HG03175 (cell line): Measurements from ENCODE around the gene XRCC5.

ENCODE experiments used
- ATAC-seq: cut with Tn5 transposase; IDR thresholded peaks from one replicate; pipeline ENCODE4 v1.9.1; 2021; ENCODE audit warnings: mild to moderate bottlenecking, moderate library complexity; ENCODE audit not compliant: unreplicated experiment

XRCC5 gene

GRCh38 chr2:216083464-216084281 is 25.5 kb upstream of the XRCC5 start:
- no peak for ATAC-seq

- no peak for ATAC-seq
These were observed 24.6 kb upstream of the XRCC5 start for GRCh38 chr2:216084547-216084946.

GRCh38 chr2:216086207-216086893 is 22.8 kb upstream of the XRCC5 start:
- no peak for ATAC-seq

GRCh38 chr2:216090369-216090786 is 18.8 kb upstream of the XRCC5 start:
- no peak for ATAC-seq

- ATAC-seq: no peak
These were observed 16.5 kb upstream of the XRCC5 start for GRCh38 chr2:216092646-216093045.

GRCh38 chr2:216094701-216095100 is 14.4 kb upstream of the XRCC5 start:
- ATAC-seq: no peak

GRCh38 chr2:216098421-216099334 is 10.5 kb upstream of the XRCC5 start:
- no peak for ATAC-seq

- no peak for ATAC-seq
These were observed 8.0 kb upstream of the XRCC5 start for GRCh38 chr2:216101109-216101508.

- no peak for ATAC-seq
These were observed 5.9 kb upstream of the XRCC5 start for GRCh38 chr2:216103213-216103612.

- no peak for ATAC-seq
These were observed 4.5 kb upstream of the XRCC5 start for GRCh38 chr2:216104691-216105090.

GRCh38 chr2:216107320-216107719 is 1.8 kb upstream of the XRCC5 start:
- no peak for ATAC-seq

GRCh38 chr2:216107760-216108159 is 1.4 kb upstream of the XRCC5 start:
- ATAC-seq: no peak

- no peak for ATAC-seq
These were observed 710 bp upstream of the XRCC5 start for GRCh38 chr2:216108310-216108966.

- ATAC-seq: peak; percentile 18
These were observed 940 bp downstream of the XRCC5 start for GRCh38 chr2:216109962-216110614.

- no peak for ATAC-seq
These were observed 1.5 kb downstream of the XRCC5 start for GRCh38 chr2:216110620-216111019.

- ATAC-seq: no peak
These were observed 2.0 kb downstream of the XRCC5 start for GRCh38 chr2:216111122-216111521.

GRCh38 chr2:216112926-216113325 is 3.8 kb downstream of the XRCC5 start:
- ATAC-seq: no peak

- ATAC-seq: peak; percentile 77
These were observed 4.4 kb downstream of the XRCC5 start for GRCh38 chr2:216113572-216113971.

- ATAC-seq: no peak
These were observed 5.2 kb downstream of the XRCC5 start for GRCh38 chr2:216114382-216114713.
